Kidney (tissue), 22 donors: ENCODE data around the gene GBP1. TPM values are rescaled to one million over a fixed set of nuclear protein-coding genes. Genes with fewer than 3 reads are reported as not detected.

Source experiments
- DNase-seq, 5 donors: peaks; one replicate each; pipeline ENCODE4 v3.0.0-alpha.2; 2013 to 2020
- FAIRE-seq: peaks from 2 replicates; lab custom pipeline; 2012; peaks lifted over from hg19 to GRCh38; lab: Jason Lieb, UNC
- H3K27ac ChIP-seq, 2 donors: one replicate each; pipeline ENCODE4 v1.7.0; 2013; ENCODE audit warnings: low read depth in 2 of 2, low read length in 2 of 2, inconsistent platforms in 1 of 2
- H3K27me3 ChIP-seq: one replicate; pipeline ENCODE4 v1.7.1; 2013; ENCODE audit warnings: low read length, inconsistent platforms; ENCODE audit not compliant: control insufficient read depth, insufficient read depth
- H3K36me3 ChIP-seq, 3 donors: one replicate each; pipeline versions ENCODE4 v1.7.0 to v1.7.1; 2013; ENCODE audit warnings: low read length in 3 of 3, control low read depth in 1 of 3, inconsistent platforms in 1 of 3; ENCODE audit not compliant: insufficient read depth in 3 of 3, control insufficient read depth in 2 of 3
- H3K4me1 ChIP-seq, 3 donors: one replicate each; pipeline versions ENCODE4 v1.7.0 to v1.7.1; 2013; ENCODE audit warnings: low read length in 3 of 3, inconsistent platforms in 1 of 3, low read depth in 1 of 3; ENCODE audit not compliant: control insufficient read depth in 2 of 3, insufficient read depth in 2 of 3
- H3K4me3 ChIP-seq, 3 donors: one replicate each; pipeline versions ENCODE4 v1.7.0 to v1.8.1; 2013; ENCODE audit warnings: low read length in 3 of 3, control low read depth in 1 of 3, inconsistent platforms in 1 of 3
- H3K9ac ChIP-seq, 3 donors: one replicate each; pipeline versions ENCODE4 v1.7.0 to v1.7.1; 2013; ENCODE audit warnings: low read length in 3 of 3, control low read depth in 1 of 3, inconsistent platforms in 1 of 3
- H3K9me3 ChIP-seq, 3 donors: one replicate each; pipeline versions ENCODE4 v1.7.0 to v1.7.1; 2013; ENCODE audit warnings: low read length in 3 of 3, control low read depth in 1 of 3, inconsistent platforms in 1 of 3; ENCODE audit not compliant: control insufficient read depth in 2 of 3, insufficient read depth in 1 of 3
- CTCF ChIP-seq: IDR thresholded peaks from 3 replicates; pipeline ENCODE4 v1.5.1; 2012; ENCODE audit warnings: mild to moderate bottlenecking, moderate library complexity, borderline replicate concordance; ENCODE audit not compliant: insufficient read depth; ENCODE audit errors: extremely low read depth
- intact Hi-C: fragments of 100-400 bp; cut with DNase I; formaldehyde crosslinking; loops from one replicate; pipeline ENCODE4 v1.11.1; 2022
- long read RNA-seq, 10 donors: library from polyadenylated mRNA in 1 of 10; unstranded in 1 of 10; transcript quantifications; one replicate each; pipeline ENCODE4 v2.0.0 and lab custom pipeline, GENCODE V29; 2021 to 2026
- polyA plus RNA-seq: library from polyadenylated mRNA; stranded (reverse); fragments of 350-450 nt; fragmentation: Illumina TruSeq; extraction: RNeasy Lipid Tissue Mini Kit (QIAGEN cat#74804); gene quantifications from one replicate; pipeline ENCODE4 v1.2.3, GENCODE V29; 2014; ENCODE audit warnings: low read depth, low replicate concordance; ENCODE audit not compliant: insufficient read depth
- total RNA-seq: library from RNA; stranded (reverse); fragmentation: NEBNext Ultra II Directional; extraction: Animal tissue kit (Norgen Biotek cat#: 25700); gene quantifications from one replicate; pipeline ENCODE4 v1.2.1, GENCODE V29; 2021
- donor health status: control.
- donor health status: control.
- donor health status: control.
- donor health status: control.
- donor health status: control.
- donor health status: DM: yes; HTN: yes; CAD: no.
- donor health status: Normal renal cell carcinoma (clear cell type).

GBP1 gene
- total RNA-seq: 17.9 TPM
- 8.4 TPM for polyA plus RNA-seq
- long read RNA-seq, donor 1: 0 reads
- long read RNA-seq, donor 2, partial matches to known transcripts: 0 of 1 reads
- long read RNA-seq, donor 2, other reads (novel, unspliced or antisense): 0 of 1 reads
- long read RNA-seq, donor 3, partial matches to known transcripts: 0 of 1 reads
- long read RNA-seq, donor 3, other reads (novel, unspliced or antisense): 0 of 1 reads
- long read RNA-seq, donor 4: 0 reads
- long read RNA-seq, donor 5, partial matches to known transcripts: 0 of 1 reads
- long read RNA-seq, donor 5, other reads (novel, unspliced or antisense): 0 of 1 reads
- long read RNA-seq, donor 6, partial matches to known transcripts: 0 of 2 reads
- long read RNA-seq, donor 6, other reads (novel, unspliced or antisense): 0 of 2 reads
- long read RNA-seq, donor 7, transcript GBP1-201 (11 exons, 3,035 nt): major isoform, 5 of 8 reads
- long read RNA-seq, donor 7, partial matches to known transcripts: 3 of 8 reads
- long read RNA-seq, donor 7, other reads (novel, unspliced or antisense): 0 of 8 reads
- long read RNA-seq, donor 8: 0 reads
- long read RNA-seq, donor 9: 0 reads
- long read RNA-seq, donor 10, partial matches to known transcripts: 0 of 2 reads
- long read RNA-seq, donor 10, other reads (novel, unspliced or antisense): 0 of 2 reads

DNA sequence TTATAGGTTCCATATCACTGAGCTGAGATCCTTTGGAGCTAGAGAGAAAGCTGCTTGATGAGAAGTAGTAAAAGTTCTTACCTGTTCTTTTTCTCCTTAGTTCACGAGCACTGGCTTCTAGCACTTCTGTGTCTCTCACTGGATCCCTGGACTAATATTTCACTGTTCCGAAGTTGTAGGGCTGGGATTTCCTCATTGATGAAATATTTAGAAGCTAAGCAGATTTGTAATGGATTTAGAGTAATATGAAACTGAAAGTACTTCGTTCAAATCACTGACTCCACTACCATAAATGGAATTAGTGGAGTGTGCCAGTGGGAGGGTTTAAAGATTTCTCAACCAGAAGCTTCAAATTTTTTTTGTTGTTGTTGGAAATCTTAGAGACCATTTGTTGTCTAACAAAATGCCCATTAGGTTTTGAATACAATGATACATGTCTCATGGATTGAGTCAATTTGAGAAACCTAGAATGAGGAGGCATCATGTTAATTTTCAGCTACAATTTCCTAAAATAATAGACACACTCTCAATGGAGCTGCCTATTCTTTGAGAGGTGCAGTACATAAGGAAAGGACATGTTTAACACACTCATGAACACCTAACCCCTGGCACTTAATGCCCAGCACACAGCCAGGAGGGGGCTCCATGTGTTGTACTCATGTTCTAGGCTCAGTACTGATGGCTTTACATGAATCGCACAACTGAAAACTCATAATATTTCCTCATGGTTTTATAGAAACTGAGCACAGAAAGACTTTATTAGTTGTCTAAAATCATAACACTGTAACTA lies at the start of gene GBP1:
Gene GBP1 (minus strand): TSS at position 130 of the 790 bp plus-strand sequence. CDS start 1,974 bp downstream, outside the sequence.
- DNase-seq: peak in 2 of 5 donors; percentile 70 to 71
- no peaks in the 10 kb centered on the region for H3K9me3 ChIP-seq
- H3K9ac ChIP-seq: peak within 1 kb of the TSS; percentile 60 to 66 (median 63)
- no peaks in the 10 kb centered on the region for H3K36me3 ChIP-seq
- peak within 1 kb of the TSS; percentile 71 to 82 for H3K27ac ChIP-seq
- no peaks in the 10 kb centered on the region for H3K27me3 ChIP-seq
- peak within 1 kb of the TSS; percentile 59 to 83 (median 71) for H3K4me3 ChIP-seq
- intact Hi-C loops: no loop called here
- FAIRE-seq: peak; percentile 99
- H3K4me1 ChIP-seq: peaks cover 0 to 4% (median 0%) of the 10 kb centered on the region in 3 donors
- TF ChIP-seq CTCF: no peak

- Histone ChIP-seq H3K27ac (no peak overlapping the region), H3K36me3 (peaks cover 0 to 7% (median 2%) of the 10 kb centered on the region in 3 donors), H3K27me3 (no peaks in the 10 kb centered on the region), H3K4me1 (no peaks in the 10 kb centered on the region), H3K9ac (no peak overlapping the region), H3K4me3 (no peak overlapping the region), H3K9me3 (no peaks in the 10 kb centered on the region)
- FAIRE-seq (no peak), DNase-seq (no peak)
- intact Hi-C loops: no loop called here
- TF ChIP-seq CTCF: no peak
Measured at GRCh38 chr1:89114662-89115061, 49.7 kb upstream of the GBP1 start.

DNA sequence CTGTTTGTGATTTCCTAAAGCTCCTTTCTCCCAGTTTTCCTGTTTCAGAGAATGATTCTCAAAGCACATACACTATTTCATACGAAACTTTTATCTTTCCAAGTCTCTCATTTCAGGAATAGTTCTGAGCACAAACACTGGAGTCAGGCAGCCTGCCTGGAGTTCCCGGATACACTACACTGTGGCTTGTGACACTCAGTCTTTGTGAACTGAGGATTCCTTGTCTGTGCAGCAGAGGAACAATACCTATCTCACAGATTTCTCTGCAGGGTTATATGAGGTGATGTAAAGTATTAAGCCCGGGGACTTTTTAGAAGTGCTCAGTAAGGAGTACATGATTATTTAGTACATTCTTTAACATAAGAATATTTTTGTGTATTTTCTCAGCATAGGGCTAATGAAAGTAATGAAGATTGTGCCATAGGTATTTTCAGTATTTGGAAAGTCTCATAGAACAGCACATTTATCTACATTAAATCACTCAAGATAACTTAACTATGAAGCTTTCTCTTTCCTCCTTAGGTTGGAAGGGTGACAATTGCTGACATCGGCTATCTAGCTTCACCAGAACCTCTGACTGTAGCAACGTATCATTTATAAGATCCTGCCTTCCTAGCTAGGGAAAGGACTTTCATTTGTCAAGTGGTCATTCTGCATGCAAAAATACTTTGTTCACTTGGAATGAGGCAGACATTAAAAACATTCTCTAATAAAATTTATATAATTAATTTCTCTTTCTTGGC lies 48.0 kb upstream of the GBP1 start:
- H3K27me3 ChIP-seq: no peaks in the 10 kb centered on the region
- no peak overlapping the region for H3K4me3 ChIP-seq
- peaks cover 0 to 4% (median 0%) of the 10 kb centered on the region in 3 donors for H3K36me3 ChIP-seq
- H3K27ac ChIP-seq: no peak overlapping the region
- DNase-seq (no peak), FAIRE-seq (no peak)
- TF ChIP-seq CTCF: no peak
- no peak overlapping the region for H3K9ac ChIP-seq
- H3K4me1 ChIP-seq: no peaks in the 10 kb centered on the region
- no peaks in the 10 kb centered on the region for H3K9me3 ChIP-seq
- intact Hi-C loops: no loop called here
